Effector CD8-positive, alpha-beta T cell (primary cell): ENCODE results near the gene PRKD1.
"Not testable (repeated sequence)": the region's sequence is repeated elsewhere in the genome, so short reads cannot be mapped to it uniquely, and the experiment has no call there.

ENCODE experiments used
- DNase-seq: peaks from one replicate; lab custom pipeline; 2025; lab: John Stamatoyannopoulos, UW

PRKD1 gene

DNA sequence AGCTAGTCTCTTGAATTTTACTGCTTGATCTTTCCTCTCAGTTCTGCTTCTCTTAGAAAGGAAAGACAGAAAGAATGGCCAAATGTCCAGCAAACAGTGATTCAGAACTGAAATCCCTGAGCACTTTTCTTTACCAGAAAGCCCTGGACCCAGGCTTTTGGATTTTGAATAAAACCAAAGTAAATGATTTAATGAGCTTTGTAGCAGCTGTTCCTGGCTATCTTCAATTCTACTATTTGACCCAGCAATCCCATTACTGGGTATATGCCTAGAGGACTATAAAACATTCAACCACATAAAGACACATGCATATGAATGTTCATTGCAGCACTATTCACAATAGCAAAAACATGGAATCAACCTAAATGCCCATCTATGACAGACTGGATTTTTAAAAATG, 187.2 kb downstream of the PRKD1 start:
- no peak for DNase-seq

DNA sequence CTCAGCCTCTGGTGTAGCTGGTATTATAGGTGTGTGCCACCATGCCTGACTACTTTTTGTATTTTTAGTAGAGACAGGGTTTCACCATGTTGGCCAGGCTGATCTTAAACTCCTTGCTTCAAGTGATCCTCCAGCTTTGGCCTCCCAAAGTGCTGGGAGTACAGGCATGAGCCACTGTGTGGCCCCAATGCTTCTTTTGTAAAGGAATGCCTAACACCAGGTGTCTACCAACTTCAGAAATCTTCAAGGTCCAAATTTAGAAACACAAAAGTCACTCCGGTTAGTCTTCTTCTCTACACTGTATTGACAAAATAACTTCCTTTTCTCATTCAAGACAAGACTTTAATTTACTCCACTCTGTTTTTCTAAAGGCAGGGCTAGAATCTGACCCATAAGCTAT, 188.7 kb downstream of the PRKD1 start:
- DNase-seq: no peak

DNA sequence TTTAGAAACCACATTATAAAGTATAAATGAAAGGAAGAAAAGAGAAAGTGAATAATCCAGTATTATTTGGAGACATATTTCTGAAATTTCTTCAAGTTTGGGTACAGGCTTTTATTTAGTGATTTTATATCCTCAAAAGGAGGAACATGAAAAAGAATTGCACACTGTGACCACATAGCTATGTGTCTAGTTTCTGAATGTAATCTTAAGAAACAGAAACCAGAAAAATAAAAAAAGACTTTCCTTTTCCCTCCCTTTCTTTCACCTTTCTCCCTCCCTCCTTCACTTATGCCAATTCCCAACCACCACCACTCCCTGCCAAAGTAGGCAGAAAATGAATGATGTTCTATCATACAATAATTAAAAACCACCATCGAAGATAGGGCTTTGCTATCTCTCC, 189.6 kb downstream of the PRKD1 start:
- DNase-seq: no peak

DNA sequence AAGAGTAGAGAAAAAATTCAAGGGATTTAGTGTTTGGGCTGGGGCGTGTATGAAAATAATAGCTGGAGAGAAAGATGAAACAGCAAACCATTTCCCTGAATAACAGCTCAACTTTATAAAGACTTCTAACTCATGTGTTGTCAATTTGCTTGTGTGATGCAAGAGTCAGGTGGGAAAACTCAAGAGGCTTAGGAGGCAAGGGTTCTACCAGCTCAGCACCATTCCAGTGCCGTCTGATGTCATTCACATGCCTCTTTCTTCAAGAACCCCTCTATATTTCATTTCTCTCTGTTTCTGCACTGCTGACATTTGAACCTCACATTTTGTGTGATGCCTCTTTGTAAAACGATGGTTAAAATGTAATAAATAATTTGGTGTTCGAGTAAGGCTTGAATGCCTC, 192.2 kb downstream of the PRKD1 start:
- no peak for DNase-seq

DNA sequence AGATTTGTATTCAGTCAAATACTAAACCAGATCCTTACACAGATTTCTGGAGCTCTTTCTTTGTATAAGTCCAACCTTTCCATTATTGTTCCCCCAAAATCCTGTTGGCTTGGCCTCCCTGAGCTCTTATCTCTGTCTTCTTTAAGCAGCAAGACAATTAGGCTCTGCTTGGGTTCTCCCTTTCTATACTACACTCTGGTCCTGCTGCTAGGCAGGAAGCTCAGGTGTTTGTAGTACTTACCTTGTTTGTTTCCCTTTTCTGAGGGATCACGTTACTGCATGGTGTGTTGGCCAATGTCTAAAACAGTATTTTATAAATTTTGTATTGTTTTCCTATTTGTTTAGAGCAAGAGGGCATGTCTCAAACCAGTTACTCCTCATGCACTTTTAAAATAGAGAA, 192.9 kb downstream of the PRKD1 start:
- no peak for DNase-seq

DNA sequence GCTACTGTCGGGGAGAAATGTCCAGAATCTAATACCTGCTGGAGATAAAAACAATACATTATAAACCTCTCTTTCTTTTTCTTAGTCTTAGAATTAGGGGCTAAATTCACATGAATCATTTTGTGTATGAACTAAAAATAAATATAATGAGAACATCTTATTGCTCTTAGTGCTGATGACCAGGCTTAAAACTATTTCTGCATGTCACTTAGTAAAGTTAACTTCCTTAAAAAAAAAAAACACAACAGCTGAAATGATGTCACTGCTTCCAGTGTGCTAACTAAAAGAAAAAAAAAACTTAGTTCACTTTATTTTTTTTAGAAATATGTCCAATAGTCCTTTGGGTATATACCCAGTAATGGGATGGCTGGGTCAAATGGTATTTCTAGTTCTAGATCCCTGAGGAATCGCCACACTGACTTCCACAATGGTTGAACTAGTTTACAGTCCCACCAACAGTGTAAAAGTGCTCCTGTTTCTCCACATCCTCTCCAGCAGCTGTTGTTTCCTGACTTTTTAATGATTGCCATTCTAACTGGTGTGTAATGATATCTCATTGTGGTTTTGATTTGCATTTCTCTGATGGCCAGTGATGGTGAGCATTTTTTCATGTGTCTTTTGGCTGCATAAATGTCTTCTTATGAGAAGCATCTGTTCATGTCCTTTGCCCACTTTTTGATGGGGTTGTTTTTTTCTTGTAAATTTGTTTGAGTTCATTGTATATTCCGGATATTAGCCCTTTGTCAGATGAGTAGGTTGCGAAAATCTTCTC, 200.9 kb downstream of the PRKD1 start:
- not testable (repeated sequence) for DNase-seq

DNA sequence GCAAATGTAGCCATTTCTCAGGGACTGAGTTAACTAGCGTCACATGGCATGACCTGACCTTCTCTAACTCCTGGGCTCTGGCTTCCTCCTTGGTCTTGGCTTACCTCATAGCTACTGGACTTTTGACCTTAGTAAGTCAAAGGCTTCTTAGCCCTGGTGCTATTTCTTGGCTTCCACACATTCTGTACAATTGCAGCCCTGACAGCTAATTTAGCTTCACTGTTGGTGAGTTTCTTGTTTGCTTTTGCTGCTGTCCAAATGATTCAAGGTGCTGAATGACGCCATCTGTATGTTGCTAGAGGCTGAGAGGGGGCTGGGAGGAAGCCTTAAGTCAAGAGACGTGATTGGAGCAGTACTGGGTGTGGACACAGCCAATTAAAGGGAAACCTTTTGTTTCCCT, 202.7 kb downstream of the PRKD1 start:
- no peak for DNase-seq

DNA sequence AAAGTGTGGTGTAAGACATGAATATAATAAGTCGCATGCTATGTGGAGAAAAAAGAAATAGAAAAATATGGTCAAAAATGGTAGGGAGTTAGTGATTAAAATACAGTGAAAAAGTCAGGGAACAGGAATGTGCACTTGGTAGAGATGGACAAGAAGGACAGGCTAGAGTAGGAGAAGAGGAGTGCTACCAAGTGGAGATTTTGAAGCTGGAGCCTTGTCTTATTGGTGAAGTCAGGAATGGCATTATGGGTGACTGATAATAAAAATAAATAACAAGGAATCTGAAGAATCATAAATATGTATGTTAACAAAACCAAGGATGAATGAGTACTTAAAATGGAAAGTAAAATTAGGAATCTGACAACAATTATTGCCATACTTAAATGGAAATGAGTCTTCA, 204.8 kb downstream of the PRKD1 start:
- no peak for DNase-seq

DNA sequence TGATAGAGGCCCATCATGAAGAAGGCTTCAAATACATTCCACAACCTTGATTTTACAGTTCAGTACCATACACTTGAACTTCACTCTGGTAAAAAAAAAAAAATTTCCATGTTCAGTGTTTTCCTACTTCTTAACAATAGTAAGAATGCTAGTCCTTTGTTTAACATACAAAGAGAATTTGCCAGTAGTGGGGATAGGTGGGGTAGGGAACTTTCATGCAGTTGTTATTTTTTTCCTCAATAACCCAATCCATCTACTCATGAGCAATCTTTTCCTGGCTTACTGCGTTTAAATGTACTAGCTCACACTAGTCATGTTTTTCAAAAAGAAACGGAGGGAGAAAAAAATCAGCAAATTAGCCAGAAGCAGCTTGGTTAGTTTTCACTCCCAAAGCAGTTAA, 206.1 kb downstream of the PRKD1 start:
- DNase-seq: no peak

DNA sequence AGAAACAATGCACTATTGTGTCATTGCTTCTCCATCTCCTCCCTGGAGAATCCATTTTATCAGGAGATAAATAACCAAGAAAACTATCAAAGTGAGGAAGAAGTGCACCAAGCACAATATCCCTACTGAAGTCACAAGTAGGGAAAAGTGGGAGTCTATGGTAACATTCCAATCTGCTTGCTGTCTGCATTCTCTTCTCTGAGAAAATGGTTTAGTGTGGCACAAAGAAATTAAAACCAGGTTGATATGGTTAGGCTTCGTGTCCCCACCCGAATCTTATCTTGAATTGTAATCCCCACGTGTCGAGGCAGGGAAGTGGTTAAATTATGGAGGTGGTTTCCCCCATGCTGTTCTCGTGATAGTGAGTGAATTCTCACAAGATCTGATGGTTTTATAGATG, 209.7 kb downstream of the PRKD1 start:
- no peak for DNase-seq

DNA sequence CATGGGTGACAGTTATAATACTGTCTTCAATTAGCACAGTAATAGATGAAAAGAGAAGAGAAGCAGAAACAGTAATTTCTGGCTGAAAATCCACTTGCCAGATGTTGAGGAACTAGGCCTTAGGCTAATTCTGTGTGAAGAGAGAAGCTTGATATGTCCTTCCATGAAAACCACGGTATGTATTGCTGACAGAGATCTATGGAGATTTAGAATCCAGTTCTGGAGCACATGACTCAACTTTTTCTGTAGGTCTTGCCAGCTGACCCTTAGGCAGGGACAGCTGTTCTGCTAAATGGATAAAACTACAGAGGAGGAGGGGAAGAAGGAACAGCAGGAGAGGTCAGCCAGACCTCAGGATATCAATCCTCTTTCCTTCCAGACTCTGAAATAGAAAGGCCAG, 211.5 kb downstream of the PRKD1 start:
- no peak for DNase-seq

DNA sequence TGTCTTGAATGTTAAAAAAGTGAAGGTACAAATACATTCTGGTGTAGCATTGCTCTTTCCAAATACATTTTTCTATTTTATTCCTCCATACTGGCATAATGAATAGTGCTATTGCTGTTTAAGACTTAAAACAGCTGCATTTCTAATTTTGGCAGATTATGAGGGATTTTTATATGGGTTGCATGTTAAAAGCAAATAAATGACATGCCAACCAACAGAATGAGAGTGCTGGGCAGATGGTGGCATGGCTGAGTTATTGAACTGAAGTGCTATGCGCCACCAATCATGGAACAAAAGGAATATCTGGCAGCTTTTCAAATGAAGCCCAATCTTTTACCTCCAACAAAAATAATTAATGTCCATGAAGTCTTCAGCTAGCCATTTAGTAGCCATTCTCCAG, 215.0 kb downstream of the PRKD1 start:
- DNase-seq: no peak

DNA sequence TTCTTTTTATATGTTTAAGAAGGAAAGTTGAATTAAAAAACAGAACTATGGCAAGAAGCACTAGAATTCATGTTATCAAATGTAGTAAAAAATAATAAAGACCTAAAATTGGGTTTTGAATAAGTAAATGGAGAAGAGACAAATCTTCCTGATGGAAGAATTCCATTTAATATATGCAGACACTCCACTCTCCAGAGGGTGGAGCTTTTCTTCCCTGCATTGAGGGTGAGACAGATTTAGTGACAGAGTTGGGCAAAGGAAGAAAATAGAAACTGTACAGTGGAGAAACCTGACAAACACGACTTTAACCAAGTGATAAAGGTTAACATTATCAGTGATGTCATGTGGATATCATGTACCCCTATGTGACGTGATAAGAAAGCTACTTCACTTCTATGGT, 217.6 kb downstream of the PRKD1 start:
- DNase-seq: no peak

DNA sequence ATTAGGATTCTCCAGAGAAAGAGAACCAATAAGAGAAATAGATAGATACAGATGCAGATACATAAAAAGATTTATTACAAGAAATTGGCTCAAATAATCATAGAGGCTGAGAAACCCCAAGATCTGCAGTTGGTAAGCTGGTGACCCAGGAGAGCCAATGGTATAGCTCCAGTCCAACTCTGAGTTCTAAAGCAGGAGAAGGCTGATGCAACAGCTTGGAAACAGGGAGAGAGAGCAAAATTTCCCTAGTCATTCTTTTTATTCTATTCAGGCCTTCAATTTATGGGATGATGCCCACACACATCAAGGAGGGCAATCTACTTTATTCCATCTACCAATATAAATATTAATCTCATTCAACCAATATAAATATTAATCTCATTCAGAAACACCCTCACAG, 218.2 kb downstream of the PRKD1 start:
- no peak for DNase-seq

DNA sequence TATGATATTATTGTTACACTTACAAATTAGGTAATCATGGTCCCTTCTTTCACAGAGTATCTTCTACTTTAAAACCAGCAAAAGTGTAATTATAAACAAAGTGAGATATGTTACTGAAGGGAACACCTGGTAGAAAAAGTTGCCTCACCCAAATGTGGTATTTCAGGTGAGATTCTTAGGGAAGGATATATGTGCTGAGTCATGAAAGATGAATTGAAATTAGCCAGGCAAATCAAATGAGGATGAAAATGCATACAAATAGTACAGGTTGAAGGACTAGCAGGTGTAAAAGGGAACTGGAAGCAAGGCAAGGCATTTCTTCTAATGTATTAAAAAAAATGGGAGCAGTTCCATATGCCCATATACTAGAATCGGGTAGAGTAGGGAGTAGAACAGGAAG, 220.9 kb downstream of the PRKD1 start:
- no peak for DNase-seq

DNA sequence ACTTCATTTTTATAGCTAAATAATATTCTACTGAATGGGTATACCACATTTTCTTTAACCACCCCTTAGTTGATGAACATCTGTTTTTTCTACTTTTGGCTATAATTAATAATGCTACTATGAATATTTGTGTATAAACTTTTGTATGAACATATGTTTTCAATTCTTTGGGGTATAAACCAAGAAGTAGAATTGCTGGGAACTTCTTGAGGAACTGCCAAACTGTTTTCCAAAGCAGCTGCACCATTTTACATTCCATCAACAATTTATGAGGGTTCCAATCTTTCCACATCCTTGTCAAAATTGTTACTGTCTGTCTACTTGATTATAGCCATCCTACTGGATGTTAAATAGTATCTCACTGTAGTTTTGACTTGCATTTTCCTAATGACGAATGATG, 221.8 kb downstream of the PRKD1 start:
- DNase-seq: no peak

DNA sequence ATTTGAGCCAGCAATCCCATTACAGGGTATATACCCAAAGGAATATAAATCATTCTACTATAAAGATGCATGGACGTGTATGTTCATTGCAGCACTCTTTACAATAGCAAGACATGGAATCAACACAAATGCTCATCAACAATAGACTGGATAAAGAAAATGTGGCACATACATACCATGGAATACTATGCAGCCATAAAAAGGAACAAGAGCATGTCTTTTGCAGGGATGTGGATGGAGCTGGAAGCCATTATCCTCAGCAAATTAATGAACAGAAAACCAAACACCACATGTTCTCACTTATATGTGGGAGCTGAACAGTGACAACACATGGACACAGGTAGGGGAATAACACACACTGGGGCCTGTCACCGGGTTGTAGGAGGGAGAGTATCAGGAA, 238.1 kb downstream of the PRKD1 start:
- not testable (repeated sequence) for DNase-seq

DNA sequence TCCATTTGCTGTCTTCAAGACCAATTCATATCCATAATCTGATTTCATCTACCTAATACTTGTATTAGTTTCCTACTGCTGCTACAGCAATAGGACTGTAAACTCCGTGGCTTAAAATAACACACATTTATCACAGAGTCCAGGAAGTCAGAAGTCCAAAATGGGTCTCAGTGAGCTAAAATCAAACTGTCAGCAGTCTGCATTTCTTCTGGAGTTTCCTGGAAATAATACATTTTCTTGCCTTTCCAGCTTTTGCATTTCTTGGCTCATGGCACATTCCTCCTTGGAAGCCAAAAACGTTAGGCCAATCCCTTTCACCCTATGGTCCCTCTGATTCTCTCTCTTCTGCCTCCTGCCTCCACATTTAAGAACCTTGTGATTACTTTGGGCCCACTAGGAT, 239.8 kb downstream of the PRKD1 start:
- no peak for DNase-seq

DNA sequence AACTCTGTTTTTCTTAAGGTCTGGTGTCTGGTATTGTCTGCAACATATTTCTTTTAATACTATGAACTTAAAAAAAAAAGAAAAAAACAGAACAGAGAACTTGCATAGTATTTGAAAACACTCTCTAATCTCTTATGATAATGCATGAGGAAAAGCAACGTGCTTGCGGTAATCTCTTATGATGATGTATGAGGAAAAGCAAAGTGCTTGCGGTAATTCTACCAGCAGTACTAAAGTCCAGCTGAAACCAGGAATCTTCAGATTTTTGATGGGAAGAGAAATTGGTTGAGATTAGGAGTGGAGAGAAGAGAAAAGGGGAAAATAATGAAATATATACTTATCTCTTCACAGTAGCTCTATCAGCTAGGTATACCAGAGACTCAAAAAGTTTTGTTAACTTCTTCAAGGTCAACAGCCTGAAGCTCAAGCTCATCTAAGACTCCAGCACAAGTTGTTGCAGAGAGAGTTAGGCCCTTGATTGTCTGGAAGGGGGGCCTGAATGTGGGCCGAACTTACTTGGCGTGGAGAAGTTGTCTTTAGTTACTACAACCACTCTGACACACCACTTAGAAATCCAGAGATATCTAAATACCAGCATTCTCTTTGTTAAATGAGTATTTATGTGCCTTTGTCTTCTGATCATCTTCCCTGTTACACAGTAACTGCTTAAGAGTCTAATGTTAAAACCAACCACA, 240.4 kb downstream of the PRKD1 start:
- no peak for DNase-seq

DNA sequence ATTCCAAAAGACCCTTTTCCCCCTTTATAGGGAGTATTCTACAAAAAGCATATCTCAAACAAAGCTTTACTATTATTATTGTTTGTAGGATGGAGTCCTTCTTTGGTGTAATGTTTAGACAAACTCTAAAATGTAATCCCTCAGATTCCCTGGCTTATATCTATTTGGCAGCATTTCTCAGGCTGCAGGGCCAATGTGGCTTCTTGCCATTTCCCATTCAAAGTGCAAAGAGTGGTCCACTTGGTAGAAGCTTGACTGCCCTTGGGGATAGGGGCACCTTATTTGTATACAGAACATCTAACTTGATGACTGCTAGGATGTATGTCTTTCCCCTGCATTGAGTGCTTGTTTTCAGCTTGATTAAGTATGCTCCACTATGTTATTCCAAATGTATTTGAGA, 242.7 kb downstream of the PRKD1 start:
- DNase-seq: no peak

DNA sequence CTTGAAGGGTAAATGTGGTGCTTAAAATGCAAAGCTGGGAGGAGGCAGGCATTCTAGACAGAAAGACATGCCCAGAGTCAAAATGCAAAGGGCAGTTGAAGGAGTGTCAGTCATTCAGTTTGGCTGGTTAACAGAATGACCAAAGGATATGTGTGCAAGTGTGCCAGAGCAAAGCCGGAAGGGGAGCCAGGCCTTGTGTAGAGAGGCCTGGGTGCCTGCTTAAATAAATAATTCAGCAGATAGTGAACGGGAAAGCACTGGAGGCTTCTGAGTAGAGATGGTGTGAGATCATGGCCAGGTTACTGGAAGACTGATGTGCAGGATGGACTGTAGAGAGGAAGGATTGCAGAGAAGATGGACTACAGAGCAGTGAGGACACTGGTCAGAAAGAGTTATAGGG, 244.9 kb downstream of the PRKD1 start:
- DNase-seq: no peak

DNA sequence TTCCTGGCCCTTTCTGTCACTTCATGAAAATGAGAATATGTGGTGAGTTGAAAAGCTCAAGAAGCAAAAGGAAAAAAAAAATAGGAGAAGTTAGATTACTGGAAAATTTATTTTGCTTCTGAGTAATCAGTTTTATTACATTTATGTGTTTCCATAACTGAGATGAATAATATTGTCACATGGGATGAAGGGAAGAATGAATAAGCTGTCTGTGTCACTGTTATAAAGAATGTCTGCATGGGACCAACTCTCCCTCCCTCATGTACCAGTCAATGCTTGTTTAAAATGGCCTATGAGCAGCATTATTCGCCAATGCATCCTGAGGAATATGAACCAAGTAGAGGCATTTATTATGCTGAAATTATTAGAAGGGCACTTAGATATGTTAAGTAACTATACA, 246.3 kb downstream of the PRKD1 start:
- DNase-seq: no peak

DNA sequence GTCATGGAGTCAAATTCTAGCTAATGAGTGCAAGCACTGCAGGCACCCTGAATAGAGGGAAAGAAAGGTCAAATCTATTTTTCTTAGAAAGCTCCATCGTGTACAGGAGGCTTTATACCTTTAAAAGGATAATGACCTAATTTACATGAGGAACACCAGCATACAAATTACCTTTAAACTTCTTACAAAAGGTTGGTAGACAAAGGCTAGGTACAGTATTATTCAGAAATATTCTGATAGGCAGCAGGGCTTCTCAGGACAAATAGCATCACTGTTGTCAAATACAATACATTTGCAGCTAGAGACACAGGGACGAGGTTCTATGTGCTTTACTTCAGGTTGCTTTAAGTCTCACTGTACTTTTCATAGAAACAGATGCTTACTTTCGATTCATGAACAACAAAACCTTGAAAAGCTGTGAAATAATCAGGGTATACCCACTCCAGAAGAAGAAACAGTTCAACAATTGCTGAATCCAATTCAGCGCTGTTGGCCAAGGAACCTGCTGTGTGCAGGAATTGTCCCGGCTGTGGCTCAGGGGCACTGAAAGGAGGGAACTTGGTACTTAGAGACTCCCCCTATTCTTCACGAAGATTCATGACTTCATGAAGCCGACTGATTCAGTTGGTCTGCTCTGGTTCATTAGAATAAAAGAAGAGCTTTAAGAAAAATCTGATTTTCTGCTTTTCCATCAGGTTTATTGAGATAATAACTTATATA, 252.9 kb downstream of the PRKD1 start:
- DNase-seq: no peak
